Thyroid gland (tissue), 4 donors: ENCODE measurements around the gene OSBP. TPM values are rescaled to one million over a fixed set of nuclear protein-coding genes. Genes with fewer than 3 reads are reported as not detected.
"Not testable (repeated sequence)": the region's sequence is repeated elsewhere in the genome, so short reads cannot be mapped to it uniquely, and the experiment has no call there.

Source experiments
- DNase-seq, 2 donors: peaks; one replicate each; pipeline ENCODE4 v3.0.0-alpha.2; 2019
- H3K27ac ChIP-seq, 3 donors: fragments of 200-600 bp; sonication (generic); 1 replicate in 2 of 3; 2 replicates in 1 of 3; pipeline ENCODE4 v1.5.1; 2016 to 2019; ENCODE audit warnings: mild to moderate bottlenecking in 1 of 3, moderate library complexity in 1 of 3
- H3K27me3 ChIP-seq: fragments of 200-600 bp; sonication (generic); one replicate; pipeline ENCODE4 v1.5.1; 2019
- H3K36me3 ChIP-seq, 2 donors: fragments of 200-600 bp; sonication (generic); one replicate each; pipeline ENCODE4 v1.5.1; 2016 to 2019
- H3K4me1 ChIP-seq, 2 donors: fragments of 200-600 bp; sonication (generic); one replicate each; pipeline ENCODE4 v1.5.1; 2017 to 2019
- H3K4me3 ChIP-seq, 3 donors: fragments of 200-600 bp; sonication (generic); replicated peaks in 1 of 3; 1 replicate in 2 of 3; 2 replicates in 1 of 3; pipeline ENCODE4 v1.5.1; 2016; ENCODE audit warnings: mild to moderate bottlenecking in 1 of 3
- H3K9me3 ChIP-seq: fragments of 200-600 bp; sonication (generic); one replicate; pipeline ENCODE4 v1.5.1; 2017
- CTCF ChIP-seq, 6 experiments: fragments of 200-600 bp in 3 of 6; fragments of 450-650 bp in 3 of 6; sonication (generic) in 3 of 6; IDR thresholded peaks; one replicate each; pipeline ENCODE4 v1.5.1; 2016 to 2019; ENCODE audit warnings: antibody characterized with exemption in 6 of 6, mild to moderate bottlenecking in 2 of 6, inconsistent platforms in 1 of 6, moderate library complexity in 1 of 6
- POLR2A ChIP-seq, 2 donors: fragments of 450-650 bp; IDR thresholded peaks; one replicate each; pipeline ENCODE4 v1.6.1; 2017; ENCODE audit warnings: antibody characterized with exemption in 2 of 2, mild to moderate bottlenecking in 2 of 2, moderate library complexity in 1 of 2
- WGBS, 2 donors: methylation state at CpG; one replicate each; pipeline ENCODE4 v1.1.5; 2017; 5-methylcytosine and 5-hydroxymethylcytosine counted together
- intact Hi-C: fragments of 100-400 bp; cut with DNase I; formaldehyde crosslinking; loops from one replicate; pipeline ENCODE4 v1.15.1; 2023
- total RNA-seq, 4 donors: library from RNA; depleted of rRNA; stranded (reverse); fragments of >200 nt; gene quantifications; one replicate each; pipeline ENCODE4 v1.2.3, GENCODE V29; 2016

OSBP gene
- total RNA-seq, 4 donors from 2014 or later = 47.3 to 59.6 (median 49.5) TPM

DNA sequence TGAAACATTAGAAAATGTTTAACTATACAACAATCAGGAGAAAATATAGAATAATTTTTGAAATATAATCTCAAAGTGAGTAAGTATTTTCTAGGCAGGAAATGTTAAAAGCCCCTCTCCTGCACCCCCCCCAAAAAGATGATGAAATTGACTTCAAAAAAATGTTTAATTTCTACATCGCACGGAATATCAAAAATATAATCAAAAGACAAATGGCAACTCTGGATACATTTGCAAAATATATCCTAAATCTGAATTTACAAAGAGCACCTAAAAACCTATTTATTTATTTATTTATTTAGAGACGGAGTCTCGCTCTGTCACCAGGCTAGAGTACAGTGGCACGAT is 67.3 kb downstream of the OSBP start:
- no peaks in the 10 kb centered on the region for H3K36me3 ChIP-seq
- no peaks in the 10 kb centered on the region for H3K9me3 ChIP-seq
- H3K27ac ChIP-seq = no peak overlapping the region
- no peak overlapping the region for H3K4me3 ChIP-seq
- H3K4me1 ChIP-seq = peaks cover 0 to 5% of the 10 kb centered on the region in 2 donors
- intact Hi-C loops = no loop called here
- no peak for DNase-seq
- 97 to 98% methylated on average over 5 of the region's 5 CpGs for WGBS, 2 donors
- no peak for TF ChIP-seq POLR2A (IDR thresholded peaks at IDR 0.05)
- no peak for TF ChIP-seq CTCF (IDR thresholded peaks at IDR 0.05)
- H3K27me3 ChIP-seq = no peaks in the 10 kb centered on the region

DNA sequence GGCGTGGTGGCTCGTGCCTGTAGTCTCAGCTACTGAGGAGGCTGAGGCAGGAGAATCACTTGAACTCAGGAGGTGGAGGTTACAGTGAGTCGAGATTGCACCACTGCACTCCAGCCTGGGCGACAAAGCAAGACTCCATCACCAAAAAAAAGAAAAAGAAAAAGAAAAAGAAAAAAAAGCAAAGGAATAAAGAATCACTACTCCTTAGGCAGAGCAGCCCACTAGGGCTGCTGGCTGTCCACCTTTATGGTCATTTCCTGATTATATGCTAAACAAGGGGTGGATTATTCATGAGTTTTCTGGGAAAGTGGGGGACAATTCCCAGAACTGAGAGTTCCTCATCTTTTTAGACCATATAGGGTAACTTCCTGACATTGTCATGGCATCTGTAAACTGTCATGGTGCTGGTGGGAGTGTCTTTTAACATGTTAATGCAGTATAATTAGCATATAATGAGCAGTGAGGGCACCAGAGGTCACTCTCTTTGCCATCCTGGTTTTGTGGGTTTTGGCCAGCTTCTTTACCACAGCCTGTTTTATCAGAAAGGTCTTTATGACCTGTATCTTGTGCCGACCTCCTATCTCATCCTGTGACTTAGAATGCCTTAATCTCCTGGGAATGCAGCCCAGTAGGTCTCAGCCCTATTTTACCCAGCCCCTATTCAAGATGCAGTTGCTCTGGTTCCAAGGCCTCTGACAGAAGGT is 67.8 kb downstream of the OSBP start:
- H3K27me3 ChIP-seq, H3K27ac ChIP-seq, intact Hi-C loops, H3K4me1 ChIP-seq, H3K4me3 ChIP-seq, H3K9me3 ChIP-seq, DNase-seq, H3K36me3 ChIP-seq: not testable (repeated sequence)
- whole genome bisulfite sequencing, 2 donors = 93% methylated on average over 5 of the region's 5 CpGs

DNA sequence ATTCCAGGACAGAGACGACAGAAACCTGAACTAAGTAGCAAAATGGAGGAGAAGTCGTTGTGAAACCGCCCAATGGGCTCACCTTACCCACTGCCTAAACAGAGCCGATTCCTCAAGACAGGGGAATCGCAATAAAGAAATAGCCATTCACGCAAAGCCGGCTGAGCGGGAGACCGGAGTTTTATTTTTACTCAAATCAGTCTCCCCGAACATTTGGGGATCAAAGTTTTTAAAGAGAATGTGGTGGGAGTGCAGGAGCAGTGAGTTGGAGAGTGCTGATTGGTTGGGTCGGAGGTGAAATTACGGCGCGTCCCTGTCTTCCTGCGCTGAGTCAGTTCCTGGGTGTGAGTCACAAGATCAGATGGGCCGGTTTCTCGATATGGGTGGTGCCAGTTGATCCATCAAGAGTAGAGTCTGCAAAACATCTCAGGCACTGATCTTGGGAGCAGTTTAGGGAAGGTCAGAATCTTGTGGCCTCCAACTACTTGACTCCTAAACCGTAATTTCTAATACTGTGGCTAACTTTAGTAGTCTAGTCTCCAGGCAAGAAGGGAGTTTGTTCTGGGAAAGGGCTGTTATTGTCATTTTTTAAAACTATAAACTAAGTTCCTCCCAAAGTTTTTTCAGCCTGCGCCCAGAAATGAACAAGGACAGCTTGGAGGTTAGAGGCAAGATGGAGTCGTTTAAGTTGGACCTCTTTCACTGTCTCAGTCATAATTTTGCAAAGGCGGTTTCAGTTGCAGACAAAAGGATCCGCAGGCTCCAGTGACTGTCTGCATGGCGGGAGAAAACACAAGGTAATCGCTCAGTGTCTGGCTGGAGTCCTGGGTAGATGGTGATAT is 70.2 kb downstream of the OSBP start:
- 91 to 93% methylated on average over 24 of the region's 24 CpGs for WGBS, 2 donors
- no peaks in the 10 kb centered on the region for H3K9me3 ChIP-seq
- H3K36me3 ChIP-seq = no peaks in the 10 kb centered on the region
- DNase-seq = no peak
- no peaks in the 10 kb centered on the region for H3K27me3 ChIP-seq
- H3K4me1 ChIP-seq = peaks cover 0 to 5% of the 10 kb centered on the region in 2 donors
- no peak for TF ChIP-seq POLR2A (IDR thresholded peaks at IDR 0.05)
- no peak for TF ChIP-seq CTCF (IDR thresholded peaks at IDR 0.05)
- H3K27ac ChIP-seq = no peak overlapping the region
- no peak overlapping the region for H3K4me3 ChIP-seq
- intact Hi-C loops = no loop called here

DNA sequence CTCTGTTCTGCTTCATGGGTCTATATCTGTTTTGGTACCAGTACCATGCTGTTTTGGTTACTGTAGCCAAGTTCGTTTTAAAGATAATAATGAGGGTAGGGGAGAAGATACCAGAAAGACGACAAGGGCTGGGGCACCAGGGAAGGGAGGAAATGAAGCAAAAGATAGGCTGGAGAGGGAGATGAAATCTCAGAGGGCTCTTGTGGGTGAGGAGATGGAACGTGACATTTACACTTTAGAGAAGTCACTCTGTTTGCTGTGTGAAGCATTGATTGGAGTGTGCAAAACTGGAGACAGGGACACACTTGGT is 70.8 kb downstream of the OSBP start:
- Histone ChIP-seq H3K4me1 (peaks cover 0 to 5% of the 10 kb centered on the region in 2 donors), H3K4me3 (no peak overlapping the region), H3K36me3 (no peaks in the 10 kb centered on the region), H3K27ac (no peak overlapping the region), H3K9me3 (no peaks in the 10 kb centered on the region), H3K27me3 (no peaks in the 10 kb centered on the region)
- intact Hi-C loops = no loop called here
- WGBS, 2 donors = 79 to 87% methylated on average over 3 of the region's 3 CpGs
- TF ChIP-seq CTCF (IDR thresholded peaks at IDR 0.05) (no peak), POLR2A (IDR thresholded peaks at IDR 0.05) (no peak)
- DNase-seq = no peak

DNA sequence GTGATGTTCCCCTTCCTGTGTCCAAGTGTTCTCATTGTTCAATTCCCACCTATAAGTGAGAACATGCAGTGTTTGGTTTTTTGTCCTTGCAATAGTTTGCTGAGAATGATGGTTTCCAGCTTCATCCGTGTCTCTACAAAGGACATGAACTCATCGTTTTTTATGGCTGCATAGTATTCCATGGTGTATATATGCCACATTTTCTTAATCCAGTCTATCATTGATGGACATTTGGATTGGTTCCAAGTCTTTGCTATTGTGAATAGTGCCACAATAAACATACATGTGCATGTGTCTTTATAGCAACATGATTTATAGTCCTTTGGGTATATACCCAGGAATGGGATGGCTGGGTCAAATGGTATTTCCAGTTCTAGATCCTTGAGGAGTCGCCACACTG is 71.9 kb downstream of the OSBP start:
- H3K4me3 ChIP-seq, H3K9me3 ChIP-seq, H3K27me3 ChIP-seq, H3K27ac ChIP-seq, DNase-seq, intact Hi-C loops, H3K4me1 ChIP-seq, H3K36me3 ChIP-seq: not testable (repeated sequence)
- whole genome bisulfite sequencing, 2 donors = 58 to 84% methylated on average over 2 to 3 of the region's 3 CpGs

DNA sequence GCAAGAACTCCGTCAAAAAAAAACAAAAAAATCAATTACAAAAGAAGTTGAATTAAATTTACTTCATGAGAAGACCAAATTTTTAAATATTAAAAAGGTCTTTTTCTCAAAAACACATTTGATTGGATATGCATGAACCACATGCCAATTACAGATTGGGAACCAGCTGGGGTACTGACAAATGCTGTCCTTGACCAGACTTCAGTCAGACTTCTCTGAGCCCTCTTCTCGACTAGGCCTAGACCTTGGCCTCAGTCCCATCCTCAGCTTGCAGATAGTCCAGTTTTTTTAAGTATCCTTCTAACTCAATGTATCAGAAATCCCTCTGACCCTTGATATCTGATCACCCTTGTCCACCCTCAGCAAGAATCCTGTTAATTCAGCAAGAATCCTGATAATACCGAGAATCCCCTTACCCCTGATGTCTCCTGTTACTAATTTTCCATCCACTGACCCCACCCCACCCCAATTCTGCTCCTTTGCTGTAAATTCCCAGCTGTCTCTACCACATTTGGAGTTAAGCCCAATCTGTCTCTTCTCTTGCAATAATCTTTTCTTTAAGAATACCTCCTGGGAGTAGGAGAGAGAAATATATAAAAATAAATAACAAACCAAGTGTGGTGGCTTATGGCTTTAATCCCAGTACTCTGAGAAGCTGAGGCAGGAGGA is 73.3 kb downstream of the OSBP start:
- no peak for DNase-seq
- no peaks in the 10 kb centered on the region for H3K27me3 ChIP-seq
- 66 to 68% methylated on average over 3 of the region's 3 CpGs for WGBS, 2 donors
- intact Hi-C loops = no loop called here
- TF ChIP-seq CTCF (IDR thresholded peaks at IDR 0.05) = no peak
- no peak for TF ChIP-seq POLR2A (IDR thresholded peaks at IDR 0.05)
- no peaks in the 10 kb centered on the region for H3K36me3 ChIP-seq
- no peaks in the 10 kb centered on the region for H3K9me3 ChIP-seq
- no peak overlapping the region for H3K4me3 ChIP-seq
- H3K27ac ChIP-seq = no peak overlapping the region
- no peaks in the 10 kb centered on the region for H3K4me1 ChIP-seq
